DOHH2 (cell line): ENCODE data around the gene YIPF1.
"Not testable (repeated sequence)": the region's sequence is repeated elsewhere in the genome, so short reads cannot be mapped to it uniquely, and the experiment has no call there.

ENCODE experiments used
- H3F3A ChIP-seq: fragments of 200-600 bp; sonication (generic), shearing (Covaris generic); 2 replicates; pipeline ENCODE4 v1.6.0; 2016; ENCODE audit warnings: antibody characterized with exemption, mild to moderate bottlenecking; ENCODE audit not compliant: control insufficient read depth, insufficient read depth
- H3K27ac ChIP-seq: fragments of 200-600 bp; sonication (generic); 2 replicates; pipeline ENCODE4 v1.5.1; 2014; ENCODE audit warnings: low read depth, mild to moderate bottlenecking, low read length, moderate library complexity
- H3K27me3 ChIP-seq: fragments of 200-600 bp; sonication (generic); 2 replicates; pipeline ENCODE4 v1.6.1; 2014; ENCODE audit warnings: mild to moderate bottlenecking, low read length, mixed read lengths; ENCODE audit not compliant: control insufficient read depth
- H3K36me3 ChIP-seq: fragments of 200-600 bp; sonication (generic); 2 replicates; pipeline ENCODE4 v1.6.1; 2014; ENCODE audit warnings: mild to moderate bottlenecking, low read length, moderate library complexity, mixed read lengths; ENCODE audit not compliant: control insufficient read depth
- H3K4me1 ChIP-seq: fragments of 200-600 bp; sonication (generic); 2 replicates; pipeline ENCODE4 v1.6.1; 2014; ENCODE audit warnings: mild to moderate bottlenecking, low read length, mixed read lengths; ENCODE audit not compliant: control insufficient read depth
- H3K4me2 ChIP-seq: fragments of 200-600 bp; sonication (generic); 2 replicates; pipeline ENCODE4 v1.6.0; 2014; ENCODE audit warnings: mild to moderate bottlenecking, low read length, moderate library complexity
- H3K4me3 ChIP-seq: fragments of 200-600 bp; sonication (generic); 2 replicates; pipeline ENCODE4 v1.5.1; 2014; ENCODE audit warnings: mild to moderate bottlenecking, low read length, mixed read lengths
- H3K79me2 ChIP-seq: fragments of 200-600 bp; sonication (generic); 2 replicates; pipeline ENCODE4 v1.6.1; 2014; ENCODE audit warnings: mild to moderate bottlenecking, low read length, mixed read lengths; ENCODE audit not compliant: control insufficient read depth
- H3K9me2 ChIP-seq: fragments of 200-600 bp; sonication (generic); replicated peaks from 2 replicates; pipeline ENCODE4 v1.6.1; 2014; ENCODE audit warnings: mild to moderate bottlenecking, low read length, mixed read lengths; ENCODE audit not compliant: control insufficient read depth
- H3K9me3 ChIP-seq: fragments of 200-600 bp; sonication (generic); 2 replicates; pipeline ENCODE4 v1.6.1; 2014; ENCODE audit warnings: antibody characterized with exemption, low read length, mixed read lengths; ENCODE audit not compliant: control insufficient read depth, insufficient read depth
- H4K20me1 ChIP-seq: fragments of 200-600 bp; sonication (generic); 2 replicates; pipeline ENCODE4 v1.6.0; 2014; ENCODE audit warnings: low read depth, mild to moderate bottlenecking, antibody characterized with exemption, low read length, moderate library complexity; ENCODE audit not compliant: control insufficient read depth, insufficient read depth
- CTCF ChIP-seq: fragments of 200-600 bp; sonication (generic); IDR thresholded peaks from one replicate; pipeline ENCODE4 v1.5.1; 2014; ENCODE audit warnings: antibody characterized with exemption, mild to moderate bottlenecking, low read depth, low read length; ENCODE audit not compliant: poor library complexity, severe bottlenecking
- EZH2phosphoT487 ChIP-seq: fragments of 200-600 bp; sonication (generic); IDR thresholded peaks from 2 replicates; pipeline ENCODE4 v1.6.1; 2017; ENCODE audit warnings: borderline replicate concordance, mild to moderate bottlenecking, antibody characterized with exemption, low read length, moderate library complexity, mixed read lengths

YIPF1 gene

GRCh38 chr1:53819387-53819786 is 70.2 kb downstream of the YIPF1 start:
- no peaks in the 10 kb centered on the region for H3K9me3 ChIP-seq
- no peak overlapping the region for H3K27ac ChIP-seq
- H3K36me3 ChIP-seq: peaks cover 98% of the 10 kb centered on the region
- H4K20me1 ChIP-seq: no peaks in the 10 kb centered on the region
- H3K4me1 ChIP-seq: 0 out of 2 replicates have a peak, but pooled peaks cover 3% of the 10 kb centered on the region
- peaks cover 97% of the 10 kb centered on the region for H3K79me2 ChIP-seq
- H3K4me3 ChIP-seq: no peak overlapping the region
- no peaks in the 10 kb centered on the region for H3K27me3 ChIP-seq
- H3F3A ChIP-seq: no peaks in the 10 kb centered on the region
- H3K4me2 ChIP-seq: no peak overlapping the region
- no peaks in the 10 kb centered on the region for H3K9me2 ChIP-seq
- no peak for TF ChIP-seq CTCF
- TF ChIP-seq EZH2phosphoT487: no peak

- not testable (repeated sequence) for H3K4me1 ChIP-seq, H4K20me1 ChIP-seq, H3K4me2 ChIP-seq, H3K9me3 ChIP-seq, H3K9me2 ChIP-seq, H3K4me3 ChIP-seq, H3K27me3 ChIP-seq, H3F3A ChIP-seq, H3K27ac ChIP-seq
- Histone ChIP-seq H3K79me2 (peaks cover 97% of the 10 kb centered on the region), H3K36me3 (peaks cover 95% of the 10 kb centered on the region)
Observed at GRCh38 chr1:53816584-53816983, 73.0 kb downstream of the YIPF1 start.

- not testable (repeated sequence) for H4K20me1 ChIP-seq, H3K27me3 ChIP-seq, H3K9me3 ChIP-seq, H3K4me1 ChIP-seq, H3K27ac ChIP-seq, H3K4me3 ChIP-seq, H3K4me2 ChIP-seq, H3F3A ChIP-seq, H3K9me2 ChIP-seq
- Histone ChIP-seq H3K36me3 (peaks cover 95% of the 10 kb centered on the region), H3K79me2 (peaks cover 97% of the 10 kb centered on the region)
Observed at GRCh38 chr1:53815484-53815883, 74.1 kb downstream of the YIPF1 start.

GRCh38 chr1:53811414-53811851 is 78.2 kb downstream of the YIPF1 start:
- peak; percentile 69 for TF ChIP-seq CTCF
- TF ChIP-seq EZH2phosphoT487: no peak
- Histone ChIP-seq H3K4me1 (no peaks in the 10 kb centered on the region), H3K4me2 (no peak overlapping the region), H3K9me2 (no peaks in the 10 kb centered on the region), H3F3A (peaks cover 8% of the 10 kb centered on the region; the same call in 1 of the 2 replicates), H4K20me1 (peaks cover 9% of the 10 kb centered on the region; the same call in 1 of the 2 replicates), H3K4me3 (no peak overlapping the region), H3K9me3 (no peaks in the 10 kb centered on the region), H3K79me2 (peaks cover 73% of the 10 kb centered on the region), H3K36me3 (peaks cover 95% of the 10 kb centered on the region), H3K27me3 (no peaks in the 10 kb centered on the region), H3K27ac (no peak overlapping the region)
